ENCODE measurements around the gene ASXL3. TPM values are rescaled to one million over a fixed set of nuclear protein-coding genes. Genes with fewer than 3 reads are reported as not detected.

The ASXL3 gene
- total RNA-seq, 1 experiment from 2014 or later, result 1.2 TPM

GRCh38 chr18:33750366-33750765, 172.3 kb downstream of the ASXL3 start:
- DNase-seq, result no peak
- intact Hi-C loops (cut with micrococcal nuclease; ENCODE audit: unreplicated experiment), result no loop called here
- no peak for TF ChIP-seq CTCF (IDR thresholded peaks at IDR 0.05; ENCODE audit: insufficient read depth in 1 of 2, low read depth in 1 of 2, low read length in 1 of 2, severe bottlenecking in 1 of 2, unreplicated experiment in 1 of 2)
- Mint-ChIP-seq H3K4me1 (ENCODE audit: low read depth, unreplicated experiment) (no peaks in the 10 kb centered on the region), H3K9me3 (ENCODE audit: unreplicated experiment) (no peaks in the 10 kb centered on the region), H3K4me3 (ENCODE audit: unreplicated experiment) (no peak overlapping the region), H3K27me3 (ENCODE audit: insufficient read depth, unreplicated experiment) (no peaks in the 10 kb centered on the region), H3K27ac (ENCODE audit: unreplicated experiment) (no peak overlapping the region), H3K36me3 (ENCODE audit: insufficient read depth, unreplicated experiment) (no peaks in the 10 kb centered on the region)
- Histone ChIP-seq H3K27me3 (replicated peaks; ENCODE audit: control insufficient read depth, insufficient read depth, low read length) (no peaks in the 10 kb centered on the region), H3K9me3 (no peaks in the 10 kb centered on the region), H3K36me3 (ENCODE audit: control insufficient read depth, insufficient read depth, low read length) (no peaks in the 10 kb centered on the region), H3K4me1 (no peaks in the 10 kb centered on the region), H3K4me3 (ENCODE audit: low read depth, low read length) (no peak overlapping the region)
- ChIA-PET POLR2A (no interaction called here), CTCF (no interaction called here)
- no TSS peak for BruUV-seq (replicated peaks)

- H3K4me3 Mint-ChIP-seq (ENCODE audit: unreplicated experiment), result no peak overlapping the region
- no peaks in the 10 kb centered on the region for H3K4me1 Mint-ChIP-seq (ENCODE audit: low read depth, unreplicated experiment)
- H3K36me3 ChIP-seq (ENCODE audit: control insufficient read depth, insufficient read depth, low read length), result no peaks in the 10 kb centered on the region
- intact Hi-C loops (cut with micrococcal nuclease; ENCODE audit: unreplicated experiment), result no loop called here
- BruUV-seq (replicated peaks), result no TSS peak
- H3K9me3 Mint-ChIP-seq (ENCODE audit: unreplicated experiment), result no peaks in the 10 kb centered on the region
- no peak overlapping the region for H3K27ac Mint-ChIP-seq (ENCODE audit: unreplicated experiment)
- peak in 1 of 2 experiments; percentile 13 for TF ChIP-seq CTCF (IDR thresholded peaks at IDR 0.05; ENCODE audit: insufficient read depth in 1 of 2, low read depth in 1 of 2, low read length in 1 of 2, severe bottlenecking in 1 of 2, unreplicated experiment in 1 of 2)
- no peaks in the 10 kb centered on the region for H3K4me1 ChIP-seq
- no peaks in the 10 kb centered on the region for H3K9me3 ChIP-seq
- no peaks in the 10 kb centered on the region for H3K36me3 Mint-ChIP-seq (ENCODE audit: insufficient read depth, unreplicated experiment)
- no peak for DNase-seq
- no peak overlapping the region for H3K4me3 ChIP-seq (ENCODE audit: low read depth, low read length)
- H3K27me3 Mint-ChIP-seq (ENCODE audit: insufficient read depth, unreplicated experiment), result no peaks in the 10 kb centered on the region
- ChIA-PET CTCF (no interaction called here), POLR2A (no interaction called here)
- no peaks in the 10 kb centered on the region for H3K27me3 ChIP-seq (replicated peaks; ENCODE audit: control insufficient read depth, insufficient read depth, low read length)
These were observed 173.7 kb downstream of the ASXL3 start for GRCh38 chr18:33751613-33752221.

DNA sequence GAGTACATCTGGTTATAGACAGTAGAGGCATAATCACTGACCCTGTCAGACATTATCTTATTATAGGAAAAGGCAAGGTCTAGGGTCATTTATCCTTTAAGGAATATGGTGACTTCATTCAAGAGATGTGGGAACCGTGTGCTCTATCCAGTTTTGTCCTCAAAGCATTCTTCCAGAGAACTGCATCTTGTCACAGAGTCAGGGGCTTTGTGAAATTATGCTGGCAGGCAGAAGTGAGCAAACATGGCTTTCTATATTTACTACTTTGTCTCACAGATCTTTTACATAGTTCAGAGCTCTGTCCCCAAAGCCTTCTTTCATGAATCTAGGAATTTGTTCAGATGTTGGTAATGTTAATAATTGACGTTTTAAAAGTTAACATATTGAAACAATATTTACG, 177.4 kb downstream of the ASXL3 start:
- ChIA-PET POLR2A (no interaction called here), CTCF (no interaction called here)
- H3K4me1 ChIP-seq, result no peaks in the 10 kb centered on the region
- no peak for TF ChIP-seq CTCF (IDR thresholded peaks at IDR 0.05; ENCODE audit: insufficient read depth in 1 of 2, low read depth in 1 of 2, low read length in 1 of 2, severe bottlenecking in 1 of 2, unreplicated experiment in 1 of 2)
- no peak overlapping the region for H3K4me3 ChIP-seq (ENCODE audit: low read depth, low read length)
- Mint-ChIP-seq H3K4me3 (ENCODE audit: unreplicated experiment) (no peak overlapping the region), H3K27ac (ENCODE audit: unreplicated experiment) (no peak overlapping the region), H3K9me3 (ENCODE audit: unreplicated experiment) (no peaks in the 10 kb centered on the region), H3K4me1 (ENCODE audit: low read depth, unreplicated experiment) (no peaks in the 10 kb centered on the region), H3K27me3 (ENCODE audit: insufficient read depth, unreplicated experiment) (no peaks in the 10 kb centered on the region), H3K36me3 (ENCODE audit: insufficient read depth, unreplicated experiment) (no peaks in the 10 kb centered on the region)
- H3K27me3 ChIP-seq (replicated peaks; ENCODE audit: control insufficient read depth, insufficient read depth, low read length), result no peaks in the 10 kb centered on the region
- no peak for DNase-seq
- intact Hi-C loops (cut with micrococcal nuclease; ENCODE audit: unreplicated experiment), result no loop called here
- BruUV-seq (replicated peaks), result no TSS peak
- no peaks in the 10 kb centered on the region for H3K9me3 ChIP-seq
- no peaks in the 10 kb centered on the region for H3K36me3 ChIP-seq (ENCODE audit: control insufficient read depth, insufficient read depth, low read length)

Data from Caco-2 (cell line).